Raji (cell line): ENCODE data around the gene SELPLG.

Source experiments
- POLR2A ChIP-seq: IDR thresholded peaks from 2 replicates; pipeline ENCODE4 v1.6.1; 2011; ENCODE audit warnings: low read depth, low read length, control low read depth; ENCODE audit not compliant: insufficient read depth

The SELPLG gene

GRCh38 chr12:108643941-108644810 lies 10.5 kb upstream of the SELPLG start:
- no peak for TF ChIP-seq POLR2A

- no peak for TF ChIP-seq POLR2A
These were observed 9.4 kb upstream of the SELPLG start for GRCh38 chr12:108642899-108643654.

- TF ChIP-seq POLR2A = no peak
These were observed 8.7 kb upstream of the SELPLG start for GRCh38 chr12:108642269-108642870.

- no peak for TF ChIP-seq POLR2A
These were observed 8.0 kb upstream of the SELPLG start for GRCh38 chr12:108641446-108642268.

- no peak for TF ChIP-seq POLR2A
These were observed 7.2 kb upstream of the SELPLG start for GRCh38 chr12:108640802-108641445.

GRCh38 chr12:108638997-108639822 lies 5.5 kb upstream of the SELPLG start:
- no peak for TF ChIP-seq POLR2A

- no peak for TF ChIP-seq POLR2A
These were observed 4.6 kb upstream of the SELPLG start for GRCh38 chr12:108638141-108638827.

- no peak for TF ChIP-seq POLR2A
These were observed 3.7 kb upstream of the SELPLG start for GRCh38 chr12:108637222-108637971.

GRCh38 chr12:108635997-108636808 lies 2.5 kb upstream of the SELPLG start:
- no peak for TF ChIP-seq POLR2A

- TF ChIP-seq POLR2A = peak; percentile 74
These were observed 1.7 kb upstream of the SELPLG start for GRCh38 chr12:108635201-108635996.

- TF ChIP-seq POLR2A = no peak
These were observed 652 bp upstream of the SELPLG start for GRCh38 chr12:108634341-108634751.
